Amniotic stem cell (primary cell): ENCODE data around the gene RINT1.

Experiments
- DNase-seq: peaks from one replicate; lab custom pipeline; 2025; lab: John Stamatoyannopoulos, UW

Gene RINT1

GRCh38 chr7:105599551-105599950, 67.5 kb downstream of the RINT1 start:
- DNase-seq: no peak

GRCh38 chr7:105600720-105601550, 68.9 kb downstream of the RINT1 start:
- DNase-seq: no peak

GRCh38 chr7:105602325-105603305, 70.6 kb downstream of the RINT1 start:
- DNase-seq: no peak

GRCh38 chr7:105610165-105610930, 78.3 kb downstream of the RINT1 start:
- DNase-seq: no peak

- no peak for DNase-seq
These were observed 80.1 kb downstream of the RINT1 start for GRCh38 chr7:105611856-105612775.

GRCh38 chr7:105612806-105613205, 80.8 kb downstream of the RINT1 start:
- DNase-seq: no peak

- DNase-seq: no peak
These were observed 81.8 kb downstream of the RINT1 start for GRCh38 chr7:105613611-105614330.

GRCh38 chr7:105614341-105614840, 82.4 kb downstream of the RINT1 start:
- DNase-seq: no peak
